NK-92 (cell line): ENCODE results near the gene SPDEF.

Experiments
- DNase-seq: peaks from one replicate; lab custom pipeline; 2025; ENCODE audit not compliant: unreplicated experiment; lab: John Stamatoyannopoulos, UW

Gene SPDEF

DNA sequence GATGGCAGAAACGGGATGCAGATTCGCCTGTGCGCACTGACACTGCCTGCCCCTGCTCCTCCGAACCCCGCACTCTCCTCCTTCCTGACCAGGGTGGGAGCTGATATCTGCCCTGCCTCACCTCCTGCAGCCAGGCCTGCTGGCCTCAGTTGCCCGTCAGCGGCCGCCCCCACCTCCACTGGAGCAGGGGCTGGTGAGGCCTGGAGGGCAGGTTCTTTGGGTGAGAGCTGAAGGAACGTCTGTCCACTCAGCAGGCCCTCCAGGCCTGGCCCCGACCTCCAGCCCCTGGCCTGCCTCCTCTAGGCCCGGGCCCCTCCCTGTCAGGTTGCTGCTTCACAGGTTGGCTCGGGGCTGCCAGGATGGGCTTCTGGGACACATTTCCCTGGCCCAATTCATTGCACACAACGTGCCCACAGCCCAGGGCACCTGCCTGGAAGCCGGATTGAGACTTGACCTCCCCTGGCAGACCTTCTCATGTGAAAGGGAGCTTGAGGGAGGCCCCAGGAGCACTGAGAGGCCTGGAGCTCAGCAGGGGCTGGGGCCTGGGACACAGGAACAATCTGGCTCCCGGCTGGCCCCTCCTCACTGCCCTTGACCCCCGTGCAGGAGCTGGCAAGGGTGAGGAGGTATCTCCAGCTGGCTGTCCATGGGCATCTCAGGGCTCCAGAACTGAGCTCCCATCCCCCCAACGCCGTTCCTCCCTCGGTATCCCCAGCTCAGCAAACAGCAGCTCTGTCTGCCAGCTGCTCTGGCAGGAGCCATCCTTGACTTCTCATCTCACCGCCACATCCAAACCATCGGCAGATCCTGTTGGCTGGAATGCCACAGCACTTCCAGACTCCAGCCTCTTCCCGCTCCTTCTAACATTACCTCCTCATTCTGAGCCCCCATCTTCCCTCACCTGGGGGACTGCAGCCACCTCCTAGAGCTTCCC, 39.5 kb downstream of the SPDEF start:
- DNase-seq: no peak

DNA sequence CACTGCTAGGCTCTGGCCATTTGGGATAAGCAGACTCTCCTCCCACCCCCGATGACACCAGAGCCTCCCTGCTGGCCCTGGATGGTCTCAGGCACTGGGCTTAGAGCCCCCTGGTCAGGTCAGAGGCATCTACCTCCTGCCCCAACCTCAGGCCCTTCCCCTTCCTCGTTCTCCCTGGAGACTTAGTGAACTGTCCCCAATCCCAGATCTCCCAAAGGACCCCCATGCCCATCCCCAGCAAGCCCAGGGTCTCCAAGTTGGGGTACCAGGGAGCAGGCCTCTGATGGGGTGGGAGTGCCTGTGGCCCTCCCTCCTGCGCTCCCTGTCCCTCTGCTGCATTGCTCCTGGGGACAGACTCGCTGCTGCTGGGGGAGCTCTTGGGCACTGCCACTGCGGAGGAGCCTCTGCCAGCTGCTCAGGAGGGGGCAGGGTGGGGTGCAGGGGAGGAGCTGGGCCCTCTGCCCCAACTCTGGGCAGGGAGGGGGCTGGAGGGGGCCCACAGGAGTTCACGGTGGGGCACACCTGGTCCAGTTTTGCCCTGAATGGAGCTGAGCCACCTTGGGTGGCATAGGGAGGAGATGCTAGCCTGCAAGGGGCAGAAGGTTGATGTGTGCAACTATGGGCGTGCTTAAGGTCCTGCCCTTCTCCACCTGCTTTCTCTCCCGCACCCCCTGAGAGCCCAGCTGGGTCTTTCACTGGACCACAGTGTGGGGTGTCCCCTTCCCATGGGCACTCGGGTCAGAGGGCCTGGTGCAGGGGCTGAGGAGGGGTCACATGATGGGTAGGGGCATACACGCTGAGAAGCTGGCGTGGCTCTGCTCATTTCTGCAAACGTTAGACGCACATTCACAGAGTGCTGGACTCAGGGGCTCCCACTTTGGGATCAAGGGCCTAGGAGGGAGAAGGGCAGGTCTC, 40.4 kb downstream of the SPDEF start:
- no peak for DNase-seq

DNA sequence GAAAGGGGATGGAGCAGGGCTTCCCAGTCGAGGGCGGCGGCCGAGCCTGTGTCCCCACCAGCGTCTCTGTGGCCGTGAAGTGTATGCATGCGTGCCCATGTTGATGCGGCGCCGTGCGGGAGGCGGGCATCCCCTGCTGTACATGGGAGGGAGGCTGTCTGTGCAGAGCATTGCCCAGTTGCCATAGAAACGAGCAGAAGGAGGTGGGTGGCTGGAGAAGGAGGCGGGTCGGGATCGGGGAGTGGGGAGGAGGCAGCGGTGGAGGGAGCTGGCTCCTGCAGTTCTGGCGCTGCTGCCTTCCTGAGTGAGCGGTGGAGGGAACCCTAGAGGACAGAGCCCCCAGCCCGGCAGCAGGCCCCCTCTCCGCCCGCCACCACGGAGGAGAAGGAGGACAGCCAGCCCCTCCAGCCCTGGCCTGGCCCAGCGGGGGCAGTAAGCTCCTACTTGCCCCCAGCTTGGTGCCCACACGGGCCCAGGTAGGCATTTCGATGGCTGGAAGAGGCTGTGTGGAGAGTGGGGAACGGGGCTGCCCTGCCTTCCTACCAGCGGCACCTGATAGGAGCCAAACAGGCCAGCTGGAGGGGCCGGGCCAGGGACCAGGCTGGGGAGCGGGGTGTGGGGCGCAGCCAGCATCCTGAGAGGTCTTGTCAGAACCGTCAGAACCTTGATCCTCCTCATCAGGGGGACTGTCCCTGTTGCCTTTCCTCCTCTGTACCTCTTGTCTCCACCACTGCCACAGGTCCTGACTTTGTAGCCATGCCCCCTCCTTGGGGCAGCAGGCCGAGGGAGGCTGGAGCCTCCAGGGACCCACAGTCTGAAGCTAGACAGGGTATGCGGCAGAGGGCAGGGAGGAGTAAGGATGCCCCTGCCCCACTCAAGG, 41.3 kb downstream of the SPDEF start:
- DNase-seq: no peak

DNA sequence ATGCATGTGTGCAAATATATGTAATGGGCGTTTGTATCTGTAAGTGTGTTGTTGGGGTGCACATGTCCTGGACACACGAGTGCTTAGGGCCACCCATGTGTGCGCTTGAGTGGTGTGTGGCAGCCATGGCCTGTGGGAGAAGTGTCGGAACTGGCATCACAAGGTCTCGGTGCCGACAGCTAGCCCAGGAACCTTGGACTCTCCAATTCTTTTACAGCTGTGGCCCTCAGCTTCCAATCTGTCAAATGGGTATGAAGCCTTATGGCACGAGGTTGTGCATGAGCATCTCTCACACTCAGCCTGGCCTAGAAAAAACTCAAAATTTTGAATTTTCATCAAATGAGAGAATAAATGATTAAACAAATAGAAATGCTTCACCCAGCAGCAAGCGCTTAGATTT, 42.0 kb downstream of the SPDEF start:
- DNase-seq: no peak

DNA sequence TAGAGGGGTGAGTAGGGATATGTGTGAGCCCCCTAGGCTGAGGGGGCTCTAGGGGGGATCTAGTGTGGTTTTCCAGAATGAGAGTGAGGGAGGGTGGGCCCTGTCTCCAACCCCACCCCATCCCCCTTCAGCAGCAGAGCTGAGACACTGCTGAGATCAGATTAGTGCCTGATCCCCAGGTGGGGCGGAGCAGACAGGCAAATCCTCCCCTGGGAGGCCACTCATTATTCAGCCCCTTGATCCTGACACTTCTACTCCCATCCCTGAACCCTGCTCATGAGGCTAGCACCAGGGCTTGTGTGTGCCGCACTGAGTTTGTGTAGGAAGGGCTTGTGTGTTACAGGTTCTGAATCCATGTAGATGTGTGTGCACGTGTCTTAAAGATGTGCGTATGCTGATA, 42.5 kb downstream of the SPDEF start:
- no peak for DNase-seq

DNA sequence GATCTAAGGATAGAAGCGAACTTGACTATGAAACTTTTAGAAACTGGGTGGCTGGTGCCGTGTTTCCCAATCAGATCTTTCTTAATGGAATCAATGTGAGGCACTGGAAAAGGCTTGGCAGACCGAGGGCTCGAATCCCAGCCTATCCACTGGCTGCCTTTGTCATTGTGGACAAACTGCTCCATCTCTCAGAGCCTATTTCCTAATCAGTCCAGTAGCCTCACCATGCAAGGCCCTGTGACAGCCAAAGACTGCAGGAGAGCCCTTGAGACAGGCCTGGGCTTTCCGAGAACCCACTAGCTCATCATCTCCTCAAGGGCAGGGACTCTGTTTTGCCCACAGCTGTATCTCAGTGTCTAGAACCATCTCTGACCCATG, 43.4 kb downstream of the SPDEF start:
- DNase-seq: no peak

DNA sequence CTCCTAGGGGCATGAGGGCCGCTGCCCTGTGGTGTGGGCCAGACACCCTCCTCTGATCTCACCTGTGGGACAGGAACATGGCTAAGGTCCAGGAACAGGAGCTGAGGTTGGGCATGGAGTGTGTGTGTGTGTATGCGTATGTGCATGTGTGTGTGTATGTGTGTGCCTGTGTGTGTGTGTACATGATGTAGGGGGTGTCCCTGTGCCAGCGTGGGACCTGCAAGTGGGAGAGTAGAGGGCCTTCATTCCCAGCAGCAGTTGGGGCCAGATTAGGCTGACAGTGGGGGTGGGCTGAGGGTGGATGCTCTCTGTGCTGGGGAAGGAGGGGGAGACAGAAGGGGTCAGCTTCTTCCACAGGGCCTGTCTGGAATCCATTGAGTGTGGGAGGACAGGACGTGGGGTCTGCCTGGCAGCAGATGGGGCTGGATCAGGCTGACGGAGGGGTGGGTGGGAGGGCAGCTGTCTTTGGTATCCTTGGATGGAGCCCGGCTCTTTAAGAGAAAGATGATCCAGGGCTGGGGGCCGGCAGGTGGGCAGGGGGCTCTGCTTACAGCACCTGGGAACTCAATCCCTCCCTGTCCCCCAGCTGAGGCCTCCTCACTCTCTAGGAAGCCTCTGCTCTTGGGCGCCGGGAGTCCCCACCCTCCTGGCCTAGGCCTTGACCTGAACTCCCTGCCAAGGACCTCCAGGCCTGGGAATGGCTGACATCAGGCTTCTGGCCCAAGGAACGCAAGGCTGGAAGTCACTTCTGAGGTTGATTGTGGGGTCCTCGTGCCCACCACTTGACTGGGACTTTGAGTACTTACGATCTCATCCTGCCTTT, 44.0 kb downstream of the SPDEF start:
- DNase-seq: no peak

DNA sequence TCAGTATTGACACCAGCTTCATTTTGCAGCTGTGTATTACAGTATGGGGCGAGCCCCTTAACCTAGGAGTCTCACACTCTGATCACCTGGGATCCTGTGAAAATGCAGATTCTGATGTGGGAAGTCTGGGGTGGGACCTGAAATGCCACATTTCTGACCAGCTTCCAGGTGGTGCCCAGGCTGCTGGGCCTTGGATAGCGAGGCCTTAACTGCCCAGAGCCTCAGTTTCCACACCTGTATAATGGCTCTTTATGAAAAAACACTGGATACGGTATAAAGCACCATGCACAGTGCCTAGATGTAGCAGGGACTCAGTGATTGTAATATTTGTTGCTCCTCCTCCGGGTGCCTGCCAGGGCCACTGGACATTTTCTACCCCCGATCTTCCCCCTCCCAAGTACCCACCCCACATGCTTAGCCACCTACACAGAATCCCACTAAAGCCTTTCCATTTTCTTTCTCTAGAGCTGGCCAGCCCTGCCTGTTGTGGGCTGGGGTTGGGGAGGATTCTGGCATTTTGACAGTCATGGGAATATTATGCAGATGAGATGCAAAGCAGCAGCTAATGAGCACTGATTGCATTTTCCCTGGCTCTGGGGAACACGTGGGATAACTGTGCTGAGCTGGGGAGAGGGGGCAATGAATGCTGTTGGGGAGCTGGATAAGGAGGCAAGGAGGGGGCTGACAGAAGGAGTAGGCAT, 44.8 kb downstream of the SPDEF start:
- DNase-seq: no peak

DNA sequence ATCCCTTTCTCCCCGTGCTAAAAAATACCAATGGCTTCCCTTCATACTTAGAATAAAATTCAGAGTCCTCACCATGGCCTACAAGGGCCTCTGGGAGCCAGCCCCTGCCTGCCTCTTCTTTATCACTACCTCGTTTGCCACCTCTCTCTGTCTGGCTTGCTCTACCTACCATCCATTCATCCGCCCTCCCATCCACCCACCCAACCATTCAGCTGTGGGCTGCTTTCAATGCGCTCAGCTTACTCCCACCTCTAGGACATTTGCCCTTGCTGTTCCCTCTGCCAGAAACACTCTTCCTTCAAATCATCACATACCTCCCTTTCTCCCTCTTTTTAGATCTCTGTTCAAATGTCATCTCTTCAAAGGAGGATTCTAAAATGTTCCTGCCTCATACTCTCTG, 45.8 kb downstream of the SPDEF start:
- no peak for DNase-seq

DNA sequence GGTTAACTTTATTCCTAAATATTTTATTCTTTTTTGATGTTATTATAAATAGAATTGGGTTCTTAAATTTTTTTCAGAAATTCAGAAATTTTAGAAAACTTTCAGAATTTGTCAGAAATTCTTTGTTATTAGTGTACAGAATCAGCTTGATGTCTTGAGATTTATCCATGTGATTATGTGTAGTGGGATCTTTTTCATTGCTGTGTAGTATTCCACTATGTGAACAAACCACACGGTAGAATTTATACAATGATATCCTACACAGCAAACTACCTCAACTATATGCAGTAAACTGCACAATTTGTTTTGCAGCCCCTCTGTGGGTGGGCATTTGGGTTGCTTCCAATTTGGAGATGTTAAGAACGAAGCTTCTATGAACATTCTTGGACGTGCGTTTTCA, 46.3 kb downstream of the SPDEF start:
- DNase-seq: no peak

DNA sequence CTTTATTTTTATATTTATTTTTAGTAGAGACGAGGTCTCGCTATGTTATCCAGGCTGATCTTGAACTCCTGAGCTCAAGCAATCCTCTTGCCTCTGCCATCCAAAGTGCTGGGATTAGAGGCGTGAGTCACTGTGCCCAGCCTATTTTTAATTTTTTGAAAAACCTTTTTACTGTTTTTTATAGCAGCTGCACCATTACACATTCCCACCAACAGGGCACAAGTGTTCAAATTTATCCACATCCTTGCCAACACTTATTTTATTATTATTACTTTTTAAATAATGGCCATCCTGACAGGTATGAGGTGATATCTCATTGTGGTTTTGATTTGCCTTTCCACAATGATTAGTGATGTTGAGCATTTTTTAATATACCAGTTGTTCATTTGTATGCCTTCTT, 47.7 kb downstream of the SPDEF start:
- no peak for DNase-seq

DNA sequence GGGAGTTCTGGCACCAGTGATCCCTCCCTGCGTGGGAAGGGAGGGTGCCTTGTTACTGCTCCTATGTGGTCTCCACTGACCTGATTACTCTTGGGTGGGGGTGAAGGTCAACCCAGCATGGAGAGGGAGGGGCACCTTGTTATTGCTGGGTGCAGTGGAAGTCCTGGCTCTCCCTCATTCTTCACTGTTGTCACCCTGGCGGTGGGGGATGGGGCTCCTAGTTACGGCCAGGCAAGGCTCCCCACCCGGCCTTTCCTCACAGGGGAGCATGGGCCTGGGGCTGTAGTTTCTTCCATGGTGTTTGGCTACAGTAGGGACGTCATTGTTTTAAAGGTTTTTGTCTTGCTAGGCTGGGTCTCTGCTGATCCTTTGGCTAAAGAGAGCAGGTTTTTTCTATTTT, 49.4 kb downstream of the SPDEF start:
- DNase-seq: no peak

DNA sequence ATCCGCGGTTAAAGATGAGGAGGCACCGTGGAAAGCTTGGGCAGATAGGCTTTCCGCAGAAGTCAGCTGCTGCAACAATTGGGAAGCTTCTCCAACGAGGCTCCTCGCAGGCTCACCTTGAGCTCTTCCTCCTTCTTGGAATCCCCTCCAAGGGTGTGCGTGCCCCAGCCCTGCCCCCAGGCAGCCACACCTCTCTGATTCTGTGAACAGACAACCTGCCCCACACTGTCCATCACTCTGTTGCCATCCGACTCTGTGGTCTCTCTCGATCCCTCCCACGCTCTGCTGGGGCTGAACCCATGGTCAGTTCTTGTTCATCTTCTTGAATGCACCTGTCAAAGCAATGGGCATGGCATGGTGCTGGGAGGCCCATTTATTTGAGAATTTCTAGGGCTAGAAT, 58.7 kb downstream of the SPDEF start:
- no peak for DNase-seq

DNA sequence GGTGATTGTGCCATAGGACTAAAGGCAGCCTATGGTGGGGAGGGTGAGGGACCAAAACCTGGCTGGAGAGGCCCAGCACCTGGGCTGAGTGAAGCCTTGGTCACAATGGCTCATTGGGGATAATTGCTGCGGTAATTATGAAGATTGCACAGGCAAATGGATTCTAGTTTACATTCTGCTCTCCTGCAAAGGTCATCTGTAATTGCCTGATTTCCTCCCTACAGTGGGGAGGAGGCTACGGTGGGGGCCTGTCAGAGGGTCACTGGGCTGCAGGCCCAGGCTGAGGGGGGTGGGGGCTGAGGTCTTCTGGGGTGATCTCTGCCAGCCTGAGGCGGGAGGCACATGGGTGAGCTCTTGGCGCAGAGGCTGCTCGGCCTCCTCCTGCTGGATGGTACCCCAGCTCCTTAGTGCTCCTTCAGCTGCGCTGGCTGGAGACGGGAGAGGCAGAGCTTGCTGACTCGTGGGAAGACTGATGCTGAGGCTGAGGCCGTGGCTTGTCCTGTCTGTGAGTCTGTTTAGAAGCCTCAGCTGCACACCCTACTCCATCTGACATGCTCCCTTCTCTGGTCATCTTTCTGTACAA, 59.9 kb downstream of the SPDEF start:
- DNase-seq: no peak

DNA sequence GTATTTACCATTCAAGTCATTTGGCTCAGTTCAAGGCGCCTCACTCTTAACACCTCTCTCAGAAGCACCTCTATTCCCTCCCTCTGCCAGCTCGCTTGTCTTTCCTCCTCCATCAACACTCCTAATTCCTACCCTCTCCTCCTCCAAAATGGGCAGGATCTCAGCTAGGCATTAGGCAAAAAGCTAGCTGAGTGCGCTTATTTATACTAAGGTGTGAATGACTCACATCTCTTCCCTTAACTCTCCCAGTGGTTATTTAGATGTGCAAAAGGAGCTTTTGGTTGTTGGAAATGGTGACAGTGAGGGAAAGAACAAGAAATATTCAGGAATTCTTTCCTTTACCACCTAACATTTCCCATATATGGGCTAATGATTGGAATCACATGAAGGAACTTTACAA, 61.2 kb downstream of the SPDEF start:
- no peak for DNase-seq

DNA sequence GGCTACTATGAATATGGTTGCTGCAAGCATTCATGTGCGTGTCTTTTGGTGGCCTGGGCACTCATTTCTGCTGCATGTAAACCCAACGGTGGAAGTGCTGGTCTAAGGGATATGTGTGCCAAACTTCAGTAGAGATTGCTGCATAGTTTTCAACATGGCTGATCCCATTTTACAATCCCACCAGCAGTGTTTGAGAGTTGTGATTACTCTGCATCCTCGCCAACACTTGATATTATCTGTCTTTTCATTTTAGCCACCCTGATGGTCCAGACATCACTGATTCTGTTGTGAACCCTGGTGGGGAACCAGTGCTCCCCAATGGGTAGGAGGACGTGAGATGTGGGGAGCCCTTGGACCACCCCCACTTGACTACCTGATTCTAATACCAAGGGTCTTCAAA, 62.8 kb downstream of the SPDEF start:
- no peak for DNase-seq

DNA sequence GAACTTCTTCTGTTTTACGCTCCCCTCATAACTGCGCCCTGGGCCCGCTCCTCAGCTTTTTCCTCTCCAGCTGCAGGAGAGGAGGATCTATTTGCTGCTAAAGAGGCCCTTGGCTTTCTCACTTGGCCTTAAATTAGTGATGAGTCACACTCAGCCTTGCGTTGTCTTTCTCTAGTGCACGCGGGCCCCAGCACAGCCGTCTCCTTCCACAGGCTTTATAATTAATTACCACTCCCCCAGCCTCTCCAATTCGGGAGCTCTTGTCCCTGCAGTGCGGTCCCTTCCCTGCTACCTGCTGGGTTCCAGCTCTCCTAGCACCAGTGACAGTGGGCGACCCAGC, 65.1 kb downstream of the SPDEF start:
- DNase-seq: no peak

DNA sequence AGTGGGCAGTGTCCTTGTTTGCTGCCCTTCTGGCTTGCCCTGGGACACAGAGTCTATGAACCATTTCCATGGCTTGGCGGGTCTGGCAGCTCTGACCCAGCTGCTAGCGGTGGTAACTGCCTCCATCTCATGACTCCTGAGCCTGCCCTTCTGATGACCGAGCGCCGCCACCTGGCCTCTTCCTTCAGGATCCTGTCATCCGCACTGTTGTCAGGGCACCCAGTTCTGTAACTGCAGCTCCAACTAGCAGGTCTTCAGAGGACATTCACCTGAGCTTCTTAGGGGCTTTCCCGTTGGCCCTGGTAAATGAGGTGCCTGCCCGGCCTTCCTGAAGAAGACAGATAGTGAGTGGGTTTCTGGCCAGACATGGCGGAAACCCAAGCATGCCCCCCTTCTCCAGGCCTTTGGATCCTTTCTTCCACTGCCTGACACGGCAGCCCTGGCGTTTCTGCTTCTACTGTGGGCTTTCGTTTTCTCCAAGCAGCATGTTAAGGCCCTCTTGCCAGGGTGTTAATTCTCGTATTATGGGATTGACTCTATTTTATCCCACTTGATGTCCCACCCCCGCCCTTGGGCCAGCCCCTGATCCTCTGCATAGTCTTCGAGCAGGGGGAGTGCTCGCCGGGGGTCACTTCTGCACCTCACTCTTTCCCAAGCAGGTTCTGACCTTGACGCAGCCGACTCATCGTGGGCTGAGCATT, 65.6 kb downstream of the SPDEF start:
- DNase-seq: no peak
